Fibroblast of pulmonary artery (primary cell): ENCODE measurements around the gene ANKRD45.

Experiments
- DNase-seq: peaks from one replicate; pipeline ENCODE4 v3.0.0-alpha.2; 2010; ENCODE audit warnings: low read depth
- H3K4me3 ChIP-seq: replicated peaks from 2 replicates; pipeline ENCODE4 v1.5.1; 2011; ENCODE audit warnings: low read depth, mild to moderate bottlenecking, control low read depth, low read length, moderate library complexity
- TF ChIP-seq, protein P1 (sequence below): IDR thresholded peaks from 2 replicates; pipeline ENCODE4 v1.5.1; 2011; ENCODE audit warnings: mild to moderate bottlenecking, control low read depth, low read length, inconsistent platforms; ENCODE audit errors: missing control alignments

The ANKRD45 gene

GRCh38 chr1:173669491-173669941 is at the start of gene ANKRD45:
ANKRD45 (minus strand) TSS chr1:173669851; CDS start chr1:173659418, 10,433 bp downstream.
- TF ChIP-seq, protein P1, sequence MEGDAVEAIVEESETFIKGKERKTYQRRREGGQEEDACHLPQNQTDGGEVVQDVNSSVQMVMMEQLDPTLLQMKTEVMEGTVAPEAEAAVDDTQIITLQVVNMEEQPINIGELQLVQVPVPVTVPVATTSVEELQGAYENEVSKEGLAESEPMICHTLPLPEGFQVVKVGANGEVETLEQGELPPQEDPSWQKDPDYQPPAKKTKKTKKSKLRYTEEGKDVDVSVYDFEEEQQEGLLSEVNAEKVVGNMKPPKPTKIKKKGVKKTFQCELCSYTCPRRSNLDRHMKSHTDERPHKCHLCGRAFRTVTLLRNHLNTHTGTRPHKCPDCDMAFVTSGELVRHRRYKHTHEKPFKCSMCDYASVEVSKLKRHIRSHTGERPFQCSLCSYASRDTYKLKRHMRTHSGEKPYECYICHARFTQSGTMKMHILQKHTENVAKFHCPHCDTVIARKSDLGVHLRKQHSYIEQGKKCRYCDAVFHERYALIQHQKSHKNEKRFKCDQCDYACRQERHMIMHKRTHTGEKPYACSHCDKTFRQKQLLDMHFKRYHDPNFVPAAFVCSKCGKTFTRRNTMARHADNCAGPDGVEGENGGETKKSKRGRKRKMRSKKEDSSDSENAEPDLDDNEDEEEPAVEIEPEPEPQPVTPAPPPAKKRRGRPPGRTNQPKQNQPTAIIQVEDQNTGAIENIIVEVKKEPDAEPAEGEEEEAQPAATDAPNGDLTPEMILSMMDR = no peak
- H3K4me3 ChIP-seq = peak within 1 kb of the TSS; percentile 56
- DNase-seq = peak; percentile 57

- no peak overlapping the region for H3K4me3 ChIP-seq
These were observed 47.6 kb upstream of the ANKRD45 start for GRCh38 chr1:173717238-173717637.

GRCh38 chr1:173715538-173715844 is 45.8 kb upstream of the ANKRD45 start:
- H3K4me3 ChIP-seq = peak overlapping the region; percentile 88
- DNase-seq = no peak
- TF ChIP-seq, protein P1 = no peak

More at GRCh38 chr1:173717238-173717637, 47.6 kb upstream of the ANKRD45 start:
- DNase-seq = no peak
- TF ChIP-seq, protein P1 = no peak

DNA sequence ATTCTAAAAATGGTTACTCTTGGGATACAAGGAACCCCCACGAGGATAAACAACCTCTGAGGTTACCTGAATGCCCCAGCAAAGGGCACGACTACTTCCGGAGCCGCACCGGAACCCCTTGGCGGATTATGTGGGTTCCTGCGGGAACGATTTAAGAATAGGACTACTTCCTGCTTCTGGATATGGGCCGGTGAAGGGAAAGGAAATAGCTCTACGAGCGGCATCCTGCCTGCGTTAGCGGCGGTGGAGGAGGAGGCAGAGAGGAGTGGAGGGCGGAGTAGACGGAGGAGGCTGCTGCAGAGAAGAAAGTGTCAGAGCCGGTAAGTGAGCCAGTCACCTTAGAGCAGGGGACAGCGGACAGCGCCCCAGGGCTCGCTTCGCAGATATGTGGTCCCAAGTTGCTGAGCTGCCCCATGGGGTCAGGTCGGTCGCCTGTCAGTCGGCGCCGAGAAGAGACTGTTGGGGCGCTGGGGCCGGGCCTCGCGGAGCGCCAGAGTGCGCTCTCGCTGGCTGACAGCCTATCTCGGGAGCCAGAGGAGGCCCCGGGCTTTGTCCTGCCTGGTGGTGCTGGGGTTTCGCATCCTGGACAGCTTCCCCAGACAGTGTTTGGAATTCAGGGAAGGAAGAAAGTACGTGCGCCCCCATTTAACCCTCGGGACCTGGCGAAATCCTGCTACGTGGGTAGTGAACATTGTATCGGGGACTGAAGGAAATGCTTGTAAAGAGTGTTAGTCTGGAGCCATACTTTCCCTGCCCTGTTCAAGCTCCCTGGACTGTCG is 45.3 kb upstream of the ANKRD45 start, which contains the start of gene KLHL20:
KLHL20 (plus strand) TSS at position 223 of the 779 bp plus-strand sequence. CDS start 1,063 bp downstream, outside the sequence.
- H3K4me3 ChIP-seq = peak within 1 kb of the TSS; percentile 88
- DNase-seq = peak; percentile 94
- TF ChIP-seq, protein P1 = no peak

DNA sequence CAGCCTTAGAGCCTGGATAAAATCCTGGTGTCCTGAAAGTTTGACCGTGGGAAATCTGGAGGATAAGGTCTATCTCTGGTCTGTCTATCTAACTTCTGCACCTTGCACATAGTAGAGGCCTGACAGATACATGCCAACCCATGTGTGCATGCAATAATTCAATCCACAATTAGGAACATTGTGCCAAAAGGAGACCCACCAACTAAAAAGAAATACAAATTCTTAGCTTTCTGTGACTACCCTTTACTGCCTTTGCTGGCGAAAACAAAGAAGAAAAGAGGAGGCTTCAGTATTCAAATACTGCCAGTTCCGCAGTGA is 44.7 kb upstream of the ANKRD45 start:
- TF ChIP-seq, protein P1 = no peak
- H3K4me3 ChIP-seq = peak overlapping the region; percentile 88
- DNase-seq = peak; percentile 3

DNA sequence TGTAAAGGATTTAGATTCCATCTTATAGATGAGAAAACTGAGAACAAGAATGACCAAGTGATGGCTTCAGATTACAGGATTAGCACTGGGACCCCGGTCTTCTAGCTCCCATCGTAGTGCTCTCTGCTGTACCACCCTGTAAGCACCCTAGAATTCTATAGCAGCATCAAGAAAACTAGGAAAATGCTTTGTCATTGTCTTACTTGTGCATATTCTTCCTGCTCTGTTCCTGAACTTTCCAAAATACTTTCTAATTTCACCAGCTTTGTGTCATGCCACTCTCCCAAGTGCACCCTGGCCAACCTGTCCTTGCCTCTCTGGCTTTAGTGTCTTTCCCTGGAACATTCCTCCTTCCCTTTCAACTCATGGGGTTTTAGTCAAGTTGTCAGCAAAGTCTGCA is 39.1 kb upstream of the ANKRD45 start:
- no peak overlapping the region for H3K4me3 ChIP-seq
- TF ChIP-seq, protein P1 = no peak
- no peak for DNase-seq

GRCh38 chr1:173705117-173705516 is 35.5 kb upstream of the ANKRD45 start:
- H3K4me3 ChIP-seq = no peak overlapping the region
- TF ChIP-seq, protein P1 = no peak
- DNase-seq = no peak
